GM12875 (cell line): Measurements from ENCODE around the gene MORN1.

Source experiments
- H3K4me3 ChIP-seq: one replicate; pipeline ENCODE4 v1.5.1; 2011; ENCODE audit warnings: low read depth, low read length, control low read depth
- TF ChIP-seq, protein P1 (sequence below): IDR thresholded peaks from 2 replicates; pipeline ENCODE4 v1.5.1; 2011; ENCODE audit warnings: low read depth, mild to moderate bottlenecking, control low read depth, inconsistent platforms, low read length, moderate library complexity, borderline replicate concordance; ENCODE audit not compliant: insufficient read depth

Gene MORN1

DNA sequence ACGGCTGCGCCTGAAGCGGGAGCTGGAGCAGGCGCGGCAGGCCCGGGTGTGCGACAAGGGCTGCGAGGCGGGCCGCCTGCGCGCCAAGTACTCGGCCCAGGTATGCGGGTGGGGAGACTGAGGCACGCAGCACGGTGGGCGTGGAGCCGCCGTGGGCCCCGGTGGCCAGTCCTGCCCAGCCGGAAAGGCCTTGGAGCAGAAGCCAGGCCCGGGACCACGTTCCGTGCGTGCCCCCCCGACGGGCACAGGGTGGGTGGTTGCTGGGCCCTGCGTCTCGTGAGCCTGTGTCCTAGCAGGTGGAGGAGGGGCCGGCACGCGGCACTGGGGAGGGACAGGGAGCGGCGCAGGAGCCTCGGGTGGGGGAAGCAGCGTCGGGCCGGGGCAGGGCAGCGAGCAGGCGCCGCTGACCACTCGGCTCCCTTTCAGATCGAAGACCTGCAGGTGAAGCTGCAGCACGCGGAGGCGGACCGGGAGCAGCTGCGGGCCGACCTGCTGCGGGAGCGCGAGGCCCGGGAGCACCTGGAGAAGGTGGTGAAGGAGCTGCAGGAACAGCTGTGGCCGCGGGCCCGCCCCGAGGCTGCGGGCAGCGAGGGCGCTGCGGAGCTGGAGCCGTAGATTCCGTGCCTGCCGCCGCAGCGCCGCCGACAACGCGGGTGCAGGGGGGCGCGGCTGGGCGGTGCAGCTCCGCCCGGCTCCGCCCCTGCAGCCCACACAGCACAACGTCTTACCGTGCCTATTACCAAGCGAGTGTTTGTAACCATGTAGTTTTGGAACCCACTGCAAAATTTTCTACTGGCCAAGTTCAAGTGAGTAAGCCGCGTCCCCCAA, 85.0 kb downstream of the MORN1 start:
- TF ChIP-seq, protein P1, sequence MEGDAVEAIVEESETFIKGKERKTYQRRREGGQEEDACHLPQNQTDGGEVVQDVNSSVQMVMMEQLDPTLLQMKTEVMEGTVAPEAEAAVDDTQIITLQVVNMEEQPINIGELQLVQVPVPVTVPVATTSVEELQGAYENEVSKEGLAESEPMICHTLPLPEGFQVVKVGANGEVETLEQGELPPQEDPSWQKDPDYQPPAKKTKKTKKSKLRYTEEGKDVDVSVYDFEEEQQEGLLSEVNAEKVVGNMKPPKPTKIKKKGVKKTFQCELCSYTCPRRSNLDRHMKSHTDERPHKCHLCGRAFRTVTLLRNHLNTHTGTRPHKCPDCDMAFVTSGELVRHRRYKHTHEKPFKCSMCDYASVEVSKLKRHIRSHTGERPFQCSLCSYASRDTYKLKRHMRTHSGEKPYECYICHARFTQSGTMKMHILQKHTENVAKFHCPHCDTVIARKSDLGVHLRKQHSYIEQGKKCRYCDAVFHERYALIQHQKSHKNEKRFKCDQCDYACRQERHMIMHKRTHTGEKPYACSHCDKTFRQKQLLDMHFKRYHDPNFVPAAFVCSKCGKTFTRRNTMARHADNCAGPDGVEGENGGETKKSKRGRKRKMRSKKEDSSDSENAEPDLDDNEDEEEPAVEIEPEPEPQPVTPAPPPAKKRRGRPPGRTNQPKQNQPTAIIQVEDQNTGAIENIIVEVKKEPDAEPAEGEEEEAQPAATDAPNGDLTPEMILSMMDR, result no peak
- no peak overlapping the region for H3K4me3 ChIP-seq

DNA sequence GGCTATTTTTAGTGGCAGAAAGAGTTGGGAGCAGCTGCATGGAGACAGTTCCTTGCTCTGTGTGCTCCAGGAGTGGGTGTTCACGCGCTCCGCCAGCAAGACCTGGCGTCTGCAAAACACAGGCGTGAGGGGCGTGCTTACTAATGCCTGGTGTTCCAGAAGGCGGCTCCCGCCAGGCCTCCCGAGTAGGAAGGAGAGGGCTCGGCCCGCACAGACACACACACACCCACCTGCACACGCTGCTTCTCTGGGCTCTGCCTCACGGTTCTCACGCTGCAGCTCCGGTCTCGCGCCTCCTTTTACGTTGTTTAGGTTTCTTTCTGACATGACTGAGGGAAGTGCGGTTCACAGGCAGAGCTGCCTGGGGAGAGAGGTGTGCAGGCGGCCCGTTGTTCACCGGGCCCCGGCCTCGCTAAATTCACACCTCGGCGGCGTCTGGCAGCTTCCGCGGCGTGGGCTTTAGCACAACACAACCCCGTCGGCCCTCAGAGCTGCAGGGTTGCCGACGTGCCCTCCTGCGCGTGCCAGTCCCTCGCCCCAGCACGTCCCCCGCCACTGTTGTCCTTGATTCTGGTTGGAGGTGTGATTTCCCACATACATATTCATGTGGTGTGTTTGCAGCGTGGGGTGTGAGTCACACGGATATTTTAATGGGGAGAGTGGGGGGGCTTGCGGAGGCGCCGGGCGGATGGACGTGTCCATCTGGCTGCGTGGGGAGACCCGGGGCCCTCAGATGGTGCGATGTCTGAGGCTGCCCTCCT, 86.3 kb downstream of the MORN1 start:
- TF ChIP-seq, protein P1, result no peak
- no peak overlapping the region for H3K4me3 ChIP-seq

DNA sequence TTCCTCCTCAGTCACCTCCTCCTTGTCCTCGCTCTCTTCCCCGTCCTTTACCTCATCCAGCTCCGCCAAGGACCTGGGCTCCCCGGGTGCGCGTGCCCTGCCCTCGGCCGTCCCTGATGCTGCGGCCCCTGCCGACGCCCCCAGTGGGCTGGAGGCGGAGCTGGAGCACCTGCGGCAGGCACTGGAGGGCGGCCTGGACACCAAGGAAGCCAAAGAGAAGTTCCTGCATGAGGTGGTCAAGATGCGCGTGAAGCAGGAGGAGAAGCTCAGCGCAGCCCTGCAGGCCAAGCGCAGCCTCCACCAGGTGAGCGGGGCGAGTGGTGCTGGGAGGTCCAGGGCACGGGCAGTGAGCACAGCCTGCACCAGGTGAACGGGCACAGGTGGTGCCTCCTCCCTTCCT, 87.1 kb downstream of the MORN1 start:
- TF ChIP-seq, protein P1, result no peak

DNA sequence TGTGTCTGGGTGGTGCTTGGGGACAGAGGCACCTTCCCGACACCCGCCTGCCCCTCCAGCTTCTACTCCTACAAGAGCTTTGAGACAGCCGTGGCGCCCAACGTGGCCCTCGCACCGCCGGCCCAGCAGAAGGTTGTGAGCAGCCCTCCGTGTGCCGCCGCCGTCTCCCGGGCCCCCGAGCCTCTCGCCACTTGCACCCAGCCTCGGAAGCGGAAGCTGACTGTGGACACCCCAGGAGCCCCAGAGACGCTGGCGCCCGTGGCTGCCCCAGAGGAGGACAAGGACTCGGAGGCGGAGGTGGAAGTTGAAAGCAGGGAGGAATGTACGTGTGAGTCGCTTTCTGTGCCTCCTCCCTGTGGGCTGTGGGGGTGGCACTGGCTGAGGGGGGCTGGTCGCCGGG, 87.6 kb downstream of the MORN1 start:
- TF ChIP-seq, protein P1, result no peak
- H3K4me3 ChIP-seq, result no peak overlapping the region

More for the DNA sequence above, 87.1 kb downstream of the MORN1 start:
- no peak overlapping the region for H3K4me3 ChIP-seq

DNA sequence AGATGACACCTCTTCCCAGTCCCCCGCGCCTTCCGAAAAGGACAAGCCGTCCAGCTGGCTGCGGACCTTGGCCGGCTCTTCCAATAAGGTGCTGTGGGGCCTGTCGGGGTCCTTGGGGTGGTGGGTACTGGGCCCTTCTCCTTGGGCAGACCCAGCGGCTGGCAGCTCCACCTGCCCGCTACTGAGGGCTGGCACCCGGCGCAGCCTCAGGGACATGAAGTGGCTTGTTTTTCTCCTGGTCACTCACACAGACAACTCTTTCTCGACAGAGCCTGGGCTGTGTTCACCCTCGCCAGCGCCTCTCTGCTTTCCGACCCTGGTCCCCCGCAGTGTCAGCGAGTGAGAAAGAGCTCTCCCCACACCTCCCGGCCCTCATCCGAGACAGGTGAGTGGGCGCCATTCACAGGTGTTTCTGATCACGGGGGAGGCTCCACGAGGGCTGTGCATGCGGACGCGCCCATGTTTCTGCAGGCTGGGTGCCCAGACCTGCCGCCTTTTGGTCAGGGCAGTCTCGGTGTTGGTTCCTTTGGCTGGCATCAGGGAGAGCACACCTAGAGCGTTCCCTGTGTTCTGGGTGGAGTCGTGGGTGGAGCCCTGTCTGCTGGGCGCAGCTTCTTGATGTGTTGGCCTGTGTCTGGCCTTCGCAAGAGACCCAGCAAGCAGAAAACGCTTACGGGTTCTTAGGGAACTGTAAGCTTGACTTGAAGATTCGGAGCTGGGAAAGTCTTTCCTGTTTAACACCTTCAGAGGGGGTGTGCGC, 88.2 kb downstream of the MORN1 start:
- TF ChIP-seq, protein P1, result no peak
- H3K4me3 ChIP-seq, result no peak overlapping the region

DNA sequence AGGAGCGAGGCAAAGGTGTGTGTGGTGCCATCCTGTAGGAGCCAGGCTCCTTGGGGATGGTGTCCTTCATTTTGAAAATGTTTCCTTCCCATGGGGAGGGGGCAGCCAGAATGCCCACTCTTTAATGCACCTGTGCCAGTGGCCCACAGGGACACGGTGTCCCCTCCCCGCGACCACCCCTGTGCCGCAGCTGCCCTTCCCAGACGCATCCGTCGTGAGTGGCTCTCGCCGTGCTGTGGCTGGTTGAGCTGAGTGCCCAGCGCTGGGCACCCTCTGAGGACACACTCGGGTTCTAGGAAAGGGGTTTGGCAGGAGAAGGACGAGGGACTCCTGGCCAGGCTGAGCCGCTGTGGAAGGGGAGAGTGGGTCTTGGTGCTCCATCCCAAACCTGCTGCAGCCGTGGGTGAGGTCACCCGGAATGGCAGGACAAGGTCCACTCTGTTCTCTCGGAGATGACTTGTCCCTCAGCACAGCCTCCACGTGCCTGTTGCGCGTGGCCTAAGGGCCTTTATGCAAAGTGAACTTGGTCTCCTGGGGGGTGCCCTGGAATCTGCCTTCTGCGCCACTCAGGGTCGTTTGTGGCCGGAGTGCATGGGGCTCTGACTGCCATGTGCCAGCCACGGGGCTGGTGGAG, 88.9 kb downstream of the MORN1 start:
- H3K4me3 ChIP-seq, result no peak overlapping the region
- TF ChIP-seq, protein P1, result no peak
